ENCODE results near the gene FLT1. TPM values are rescaled to one million over a fixed set of nuclear protein-coding genes. Genes with fewer than 3 reads are reported as not detected.

Gene FLT1
- total RNA-seq, 2 donors from 2014 or later, result 3.2 to 10.3 TPM

DNA sequence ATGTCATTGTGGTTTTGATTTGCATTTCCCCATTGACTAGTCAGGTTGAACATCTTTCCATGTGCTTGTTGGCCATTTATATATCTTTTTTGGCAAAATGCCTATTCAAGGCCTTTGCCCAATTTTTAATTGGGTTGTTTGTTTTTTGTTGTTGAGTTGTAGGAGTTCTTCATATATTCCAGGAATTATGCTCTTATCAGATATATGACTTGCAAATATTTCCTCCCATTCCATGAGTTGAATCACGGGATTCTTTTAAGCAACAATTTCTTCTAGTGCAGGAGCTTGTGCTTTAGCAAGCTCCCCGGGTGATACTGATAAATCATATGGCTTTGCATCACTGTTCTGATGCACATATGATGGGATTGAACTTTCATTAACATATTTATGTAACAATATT, 47.0 kb upstream of the FLT1 start:
- Histone ChIP-seq H3K36me3 (ENCODE audit: control insufficient read depth, insufficient read depth, low read length) (peaks cover 4% of the 10 kb centered on the region), H3K27me3 (ENCODE audit: control insufficient read depth, insufficient read depth, low read length, poor library complexity, severe bottlenecking) (no peaks in the 10 kb centered on the region), H3K27ac (ENCODE audit: low read depth, low read length) (no peak overlapping the region), H3K4me3 (ENCODE audit: low read length) (no peak overlapping the region), H3K9me3 (ENCODE audit: control insufficient read depth, low read length) (peaks cover 33% of the 10 kb centered on the region), H3K9ac (ENCODE audit: extremely low read depth, low read length, poor library complexity, severe bottlenecking) (no peak overlapping the region), H3K4me1 (ENCODE audit: control insufficient read depth, insufficient read depth, low read length) (no peaks in the 10 kb centered on the region)
- no peak for TF ChIP-seq CTCF (conservative IDR thresholded peaks at IDR 0.05)
- Mint-ChIP-seq H3K4me1 (peaks cover 2% of the 10 kb centered on the region), H3K4me3 (no peak overlapping the region), H3K9me3 (peaks cover 31% of the 10 kb centered on the region), H3K36me3 (ENCODE audit: low read depth) (no peaks in the 10 kb centered on the region), H3K27ac (no peak overlapping the region), H3K27me3 (ENCODE audit: insufficient read depth) (peaks cover 21% of the 10 kb centered on the region)
- no peak for DNase-seq
- 89 to 100% methylated on average over 1 to 2 of the region's 2 CpGs for WGBS, 2 experiments (ENCODE audit: insufficient coverage in 1 of 2, insufficient read length in 1 of 2)

GRCh38 chr13:28540612-28541011, 45.7 kb upstream of the FLT1 start:
- no peak for DNase-seq
- Histone ChIP-seq H3K4me1 (ENCODE audit: control insufficient read depth, insufficient read depth, low read length) (no peaks in the 10 kb centered on the region), H3K9ac (ENCODE audit: extremely low read depth, low read length, poor library complexity, severe bottlenecking) (no peak overlapping the region), H3K27ac (ENCODE audit: low read depth, low read length) (no peak overlapping the region), H3K36me3 (ENCODE audit: control insufficient read depth, insufficient read depth, low read length) (peaks cover 4% of the 10 kb centered on the region), H3K27me3 (ENCODE audit: control insufficient read depth, insufficient read depth, low read length, poor library complexity, severe bottlenecking) (no peaks in the 10 kb centered on the region), H3K9me3 (ENCODE audit: control insufficient read depth, low read length) (peaks cover 46% of the 10 kb centered on the region), H3K4me3 (ENCODE audit: low read length) (no peak overlapping the region)
- Mint-ChIP-seq H3K36me3 (ENCODE audit: low read depth) (no peaks in the 10 kb centered on the region), H3K4me3 (no peak overlapping the region), H3K4me1 (peaks cover 2% of the 10 kb centered on the region), H3K9me3 (peaks cover 38% of the 10 kb centered on the region), H3K27me3 (ENCODE audit: insufficient read depth) (peaks cover 28% of the 10 kb centered on the region), H3K27ac (no peak overlapping the region)
- WGBS, 2 experiments (ENCODE audit: insufficient coverage in 1 of 2, insufficient read length in 1 of 2), result 74 to 85% methylated on average over 6 of the region's 6 CpGs
- TF ChIP-seq CTCF (conservative IDR thresholded peaks at IDR 0.05), result no peak

- H3K4me1 Mint-ChIP-seq, result no peaks in the 10 kb centered on the region
- H3K9me3 ChIP-seq (ENCODE audit: control insufficient read depth, low read length), result peaks cover 47% of the 10 kb centered on the region
- WGBS, 2 experiments (ENCODE audit: insufficient coverage in 1 of 2, insufficient read length in 1 of 2), result 88% methylated on average over 2 of the region's 2 CpGs; no CpG with 5 or more reads in 1 of the 2 experiments
- no peak overlapping the region for H3K4me3 Mint-ChIP-seq
- TF ChIP-seq CTCF (conservative IDR thresholded peaks at IDR 0.05), result no peak
- H3K27me3 ChIP-seq (ENCODE audit: control insufficient read depth, insufficient read depth, low read length, poor library complexity, severe bottlenecking), result no peaks in the 10 kb centered on the region
- peaks cover 4% of the 10 kb centered on the region for H3K36me3 ChIP-seq (ENCODE audit: control insufficient read depth, insufficient read depth, low read length)
- DNase-seq, result no peak
- H3K4me3 ChIP-seq (ENCODE audit: low read length), result no peak overlapping the region
- H3K9ac ChIP-seq (ENCODE audit: extremely low read depth, low read length, poor library complexity, severe bottlenecking), result no peak overlapping the region
- H3K36me3 Mint-ChIP-seq (ENCODE audit: low read depth), result no peaks in the 10 kb centered on the region
- H3K9me3 Mint-ChIP-seq, result peaks cover 40% of the 10 kb centered on the region
- H3K27me3 Mint-ChIP-seq (ENCODE audit: insufficient read depth), result peaks cover 30% of the 10 kb centered on the region
- no peak overlapping the region for H3K27ac Mint-ChIP-seq
- no peaks in the 10 kb centered on the region for H3K4me1 ChIP-seq (ENCODE audit: control insufficient read depth, insufficient read depth, low read length)
- H3K27ac ChIP-seq (ENCODE audit: low read depth, low read length), result no peak overlapping the region
Observed at GRCh38 chr13:28539625-28540286, 44.8 kb upstream of the FLT1 start.
